ENCODE measurements around the gene OPRD1. TPM values are rescaled to one million over a fixed set of nuclear protein-coding genes. Genes with fewer than 3 reads are reported as not detected.

Gene OPRD1
- total and polyA plus RNA-seq, 8 donors, result 0.18 to 0.42 (median 0.23) TPM; not detected in 2

- no peaks in the 10 kb centered on the region for H3K36me3 ChIP-seq
- DNase-seq (no peak), ATAC-seq (no peak)
- peak overlapping the region; percentile 72 to 86 for H3K27ac ChIP-seq
- H3K4me1 ChIP-seq, result peaks cover 26 to 56% of the 10 kb centered on the region in 2 donors
- H3K9me3 ChIP-seq, result no peaks in the 10 kb centered on the region
- intact Hi-C loops (cut with DNase I), result loop anchor here in 1 of 2 donors (10.0 kb wide), 1 partner anchor 319 kb away; no protein-coding TSS in a partner anchor
- H3K27me3 ChIP-seq, result no peaks in the 10 kb centered on the region
- no peak for TF ChIP-seq CTCF (IDR thresholded peaks at IDR 0.05)
- no peak overlapping the region for H3K4me3 ChIP-seq
Observed at GRCh38 chr1:28885472-28885877, 73.5 kb downstream of the OPRD1 start.

- intact Hi-C loops (cut with DNase I), result loop anchor here in 1 of 2 donors (10.0 kb wide), 1 partner anchor 319 kb away; no protein-coding TSS in a partner anchor
Observed at GRCh38 chr1:28885977-28886730, 74.2 kb downstream of the OPRD1 start.

GRCh38 chr1:28886731-28887418 is 74.9 kb downstream of the OPRD1 start:
- ATAC-seq, result peak; percentile 81
- Histone ChIP-seq H3K9me3 (no peaks in the 10 kb centered on the region), H3K27me3 (no peaks in the 10 kb centered on the region), H3K4me1 (peaks cover 26 to 55% of the 10 kb centered on the region in 2 donors), H3K36me3 (no peaks in the 10 kb centered on the region), H3K27ac (peak overlapping the region; percentile 72 to 86), H3K4me3 (peak overlapping the region; percentile 87 to 94)
- TF ChIP-seq CTCF (IDR thresholded peaks at IDR 0.05), result no peak
- peak; percentile 59 to 94 (median 84) for DNase-seq
- intact Hi-C loops (cut with DNase I), result loop anchor here in 1 of 2 donors (10.0 kb wide), 1 partner anchor 318 kb away; no protein-coding TSS in a partner anchor

More at GRCh38 chr1:28885977-28886730, 74.2 kb downstream of the OPRD1 start:
- Histone ChIP-seq H3K36me3 (no peaks in the 10 kb centered on the region), H3K27me3 (no peaks in the 10 kb centered on the region), H3K27ac (peak overlapping the region; percentile 72 to 86), H3K4me3 (peak overlapping the region; percentile 87 to 94), H3K9me3 (no peaks in the 10 kb centered on the region), H3K4me1 (peaks cover 26 to 56% of the 10 kb centered on the region in 2 donors)
- no peak for TF ChIP-seq CTCF (IDR thresholded peaks at IDR 0.05)
- peak in 1 of 4 donors; percentile 10 for DNase-seq
- ATAC-seq, result no peak

GRCh38 chr1:28887419-28887834 is 75.5 kb downstream of the OPRD1 start:
- intact Hi-C loops (cut with DNase I), result loop anchor here in 1 of 2 donors (10.0 kb wide), 1 partner anchor 317 kb away; no protein-coding TSS in a partner anchor
- ATAC-seq (peak; percentile 26), DNase-seq (peak in 3 of 4 donors; percentile 54 to 87 (median 54))

More at GRCh38 chr1:28887419-28887834, 75.5 kb downstream of the OPRD1 start:
- Histone ChIP-seq H3K4me1 (peaks cover 24 to 49% of the 10 kb centered on the region in 2 donors), H3K27me3 (no peaks in the 10 kb centered on the region), H3K4me3 (peak overlapping the region; percentile 87 to 94), H3K36me3 (no peaks in the 10 kb centered on the region), H3K9me3 (no peaks in the 10 kb centered on the region), H3K27ac (peak overlapping the region; percentile 72 to 86)
- no peak for TF ChIP-seq CTCF (IDR thresholded peaks at IDR 0.05)

All from left lung (tissue), 10 donors.